PFSK-1 (cell line): ENCODE data around the gene TLX2.

Experiments used
- FOXP2 ChIP-seq: optimal IDR thresholded peaks from 2 replicates; pipeline ENCODE3; 2011; ENCODE audit warnings: borderline replicate concordance, control low read depth, inconsistent platforms; ENCODE audit not compliant: insufficient read depth; ENCODE audit errors: extremely low read length, extremely low read depth
- POLR2AphosphoS5 ChIP-seq: IDR thresholded peaks from 2 replicates; pipeline ENCODE4 v1.6.1; 2012; ENCODE audit warnings: low read depth, mild to moderate bottlenecking, control low read depth, low read length, moderate library complexity
- REST ChIP-seq, 2 experiments: IDR thresholded peaks; 2 replicates each; pipeline versions ENCODE4 v1.6.1 to v1.8.0; 2011 to 2012; ENCODE audit warnings: low read depth in 2 of 2, low read length in 2 of 2, control low read depth in 1 of 2, inconsistent platforms in 1 of 2, mild to moderate bottlenecking in 1 of 2, moderate library complexity in 1 of 2; ENCODE audit not compliant: insufficient read depth in 1 of 2

- TF ChIP-seq POLR2AphosphoS5 (no peak), FOXP2 (no peak), REST (IDR thresholded peaks at IDR 0.05; ENCODE audit: insufficient read depth in 1 of 2, low read depth in 2 of 2, low read length in 2 of 2) (no peak)
These were observed 1.2 kb downstream of the TLX2 start for GRCh38 chr2:74515271-74515980.
